GM12878 (cell line): ENCODE results near the gene MFSD6. TPM values are rescaled to one million over a fixed set of nuclear protein-coding genes. Genes with fewer than 3 reads are reported as not detected.

Experiments
- ATAC-seq: fragments of 200-7000 bp; cut with Tn5 transposase; 3 replicates; pipeline ENCODE4 v1.9.1; 2020; ENCODE audit warnings: mild to moderate bottlenecking, moderate library complexity
- BruUV-seq: library from RNA; stranded (reverse); fragments of 400-500 nt; replicated peaks from 2 replicates; lab custom pipeline; 2021; lab: Mats Ljungman, UMichigan
- CTCF ChIA-PET: fragments of 300-600 bp; sonication (Branson Sonifier 250); formaldehyde crosslinking; extraction: SDS; loops from one replicate; lab custom pipeline; 2021; ENCODE audit warnings: inconsistent platforms; lab: Yijun Ruan, JAX
- POLR2A ChIA-PET: fragments of 350-600 bp; formaldehyde crosslinking; extraction: SDS; loops from one replicate; lab custom pipeline; 2021; ENCODE audit warnings: inconsistent platforms; lab: Charles Lee
- RAD21 ChIA-PET: fragments of 300-600 bp; sonication (Branson Sonifier 250); formaldehyde crosslinking; loops from one replicate; lab custom pipeline; 2023; ENCODE audit warnings: antibody characterized with exemption; ENCODE audit not compliant: unreplicated experiment; lab: Charles Lee
- SMC1A ChIA-PET: fragments of 300-600 bp; sonication (Branson Sonifier 250); formaldehyde crosslinking; loops from one replicate; lab custom pipeline; 2023; ENCODE audit not compliant: unreplicated experiment, uncharacterized antibody; lab: Charles Lee
- DNase-seq: peaks from one replicate; pipeline ENCODE4 v3.0.0-alpha.2; 2011; ENCODE audit warnings: low read depth, low spot score
- FAIRE-seq: peaks from 3 replicates; lab custom pipeline; 2011; peaks lifted over from hg19 to GRCh38; lab: Jason Lieb, UNC
- H2AFZ ChIP-seq: 2 replicates; pipeline ENCODE4 v1.6.0; 2011; ENCODE audit warnings: low read depth, low read length, control low read depth; ENCODE audit not compliant: control insufficient read depth
- H3K27ac ChIP-seq: 2 replicates; pipeline ENCODE4 v1.5.1; 2011; ENCODE audit warnings: control low read depth; ENCODE audit not compliant: control insufficient read depth, insufficient read depth
- H3K27me3 ChIP-seq, 2 experiments: replicated peaks in 1 of 2; 2 replicates each; pipeline versions ENCODE4 v1.6.0 to v1.6.1; 2011; ENCODE audit warnings: low read length in 1 of 2; ENCODE audit not compliant: control insufficient read depth in 2 of 2, insufficient read depth in 2 of 2
- H3K36me3 ChIP-seq, 2 experiments: 2 replicates each; pipeline ENCODE4 v1.5.1; 2011; ENCODE audit warnings: low read length in 1 of 2; ENCODE audit not compliant: control insufficient read depth in 2 of 2, insufficient read depth in 2 of 2
- H3K4me1 ChIP-seq: 2 replicates; pipeline ENCODE4 v1.6.1; 2011; ENCODE audit warnings: mild to moderate bottlenecking, low read length, moderate library complexity, mixed read lengths; ENCODE audit not compliant: control insufficient read depth, insufficient read depth
- H3K4me2 ChIP-seq: 2 replicates; pipeline ENCODE4 v1.6.0; 2011; ENCODE audit warnings: control low read depth; ENCODE audit not compliant: control insufficient read depth, insufficient read depth
- H3K4me3 ChIP-seq: fragments of 200-600 bp; sonication (generic); 2 replicates; pipeline ENCODE4 v1.5.1; 2016
- H3K79me2 ChIP-seq: 2 replicates; pipeline ENCODE4 v1.6.0; 2011; ENCODE audit warnings: low read length; ENCODE audit not compliant: control insufficient read depth, insufficient read depth
- H3K9ac ChIP-seq: 2 replicates; pipeline ENCODE4 v1.8.0; 2011; ENCODE audit warnings: low read length, control low read depth, mixed read lengths; ENCODE audit not compliant: control insufficient read depth, insufficient read depth
- H3K9me3 ChIP-seq: replicated peaks from 3 replicates; pipeline ENCODE4 v1.5.1; 2011; ENCODE audit warnings: mild to moderate bottlenecking, low read length; ENCODE audit not compliant: control insufficient read depth, insufficient read depth
- H4K20me1 ChIP-seq: 2 replicates; pipeline ENCODE4 v1.6.0; 2011; ENCODE audit not compliant: control insufficient read depth, insufficient read depth
- BRCA1 ChIP-seq: IDR thresholded peaks from 2 replicates; pipeline ENCODE4 v1.6.1; 2011; ENCODE audit warnings: low read depth, low read length, improper control_type of control experiment
- CBX3 ChIP-seq: fragments of 200-600 bp; sonication (generic); IDR thresholded peaks from 2 replicates; pipeline ENCODE4 v1.6.1; 2016; ENCODE audit warnings: low read depth, borderline replicate concordance
- CEBPB ChIP-seq, 2 experiments: fragments of 150-350 bp in 1 of 2; IDR thresholded peaks; 2 replicates each; pipeline ENCODE4 v1.6.1; 2012 to 2014; ENCODE audit warnings: low read depth in 2 of 2, low read length in 2 of 2, borderline replicate concordance in 1 of 2, inconsistent platforms in 1 of 2
- CREB1 ChIP-seq: IDR thresholded peaks from 2 replicates; pipeline ENCODE4 v1.6.1; 2012; ENCODE audit warnings: low read depth, mild to moderate bottlenecking, inconsistent platforms
- ELK1 ChIP-seq: IDR thresholded peaks from 2 replicates; pipeline ENCODE4 v1.6.1; 2012; ENCODE audit warnings: low read depth, low read length, improper control_type of control experiment
- NFYA ChIP-seq: IDR thresholded peaks from 2 replicates; pipeline ENCODE4 v1.6.1; 2011; ENCODE audit warnings: low read depth, mild to moderate bottlenecking, low read length, improper control_type of control experiment, borderline replicate concordance
- NR2C1 ChIP-seq: fragments of 450-650 bp; IDR thresholded peaks from 2 replicates; pipeline ENCODE4 v1.6.1; 2017; ENCODE audit warnings: antibody characterized with exemption, mild to moderate bottlenecking, moderate library complexity
- TCF12 ChIP-seq: IDR thresholded peaks from 2 replicates; pipeline ENCODE4 v1.6.1; 2011; ENCODE audit warnings: low read depth, mild to moderate bottlenecking, low read length
- WGBS: methylation state at CpG from one replicate; pipeline ENCODE4 v1.1.6; 2016; ENCODE audit warnings: low lambda C conversion rate; ENCODE audit not compliant: insufficient replicate concordance, insufficient coverage; ENCODE audit errors: missing lambda C conversion rate; 5-methylcytosine and 5-hydroxymethylcytosine counted together
- in situ Hi-C: fragments of 300-500 bp; cut with MboI; formaldehyde crosslinking; loops from 9 replicates; pipeline ENCODE4 v1.14.3; 2018; ENCODE audit warnings: mixed read lengths
- intact Hi-C: fragments of 100-400 bp; cut with micrococcal nuclease; formaldehyde crosslinking; loops from one replicate; pipeline ENCODE4 v1.14.2; 2022; ENCODE audit not compliant: unreplicated experiment
- polyA plus RNA-seq, 11 experiments: library from polyadenylated mRNA; depleted of rRNA in 4 of 11; unstranded in 6 of 11; stranded (reverse) in 5 of 11; fragments of >200 nt; fragmentation: Nextera tagmentation in 4 of 11; fragmentation: Illumina TruSeq in 1 of 11; extraction: Ambion mirVana in 4 of 11; extraction: Trizol in 1 of 11; gene quantifications; 1 replicate in 1 of 11; 2 replicates in 10 of 11; pipeline versions ENCODE4 v1.2.1 to v1.2.3, GENCODE V29; 2011 to 2016; ENCODE audit warnings: inconsistent platforms in 2 of 11, missing spikeins in 2 of 11, low read depth in 1 of 11
- total RNA-seq, 4 experiments: library from RNA; depleted of rRNA in 3 of 4; stranded (reverse); fragments of >200 nt in 3 of 4; fragmentation: Illumina TruSeq in 1 of 4; extraction: Trizol in 1 of 4; gene quantifications; 2 replicates each; pipeline versions ENCODE4 v1.2.1 to v1.2.3, GENCODE V29; 2013 to 2021

MFSD6 gene
- total and polyA plus RNA-seq, 10 of the 15 experiments (the other 5 are each of a cell fraction or from before 2014, with no cell fraction given) = 6.7 to 42.6 (median 24.2) TPM

GRCh38 chr2:190462181-190462580 lies 54.0 kb downstream of the MFSD6 start:
- H3K27ac ChIP-seq = no peak overlapping the region
- ChIA-PET RAD21 (interaction anchor here (1.3 to 2.8 kb wide), 2 partner anchors 14 to 40 kb away, joined by 3 to 5 read pairs; no protein-coding TSS in a partner anchor), SMC1A (interaction anchor here (1.8 to 2.2 kb wide), 2 partner anchors 53 to 219 kb away, joined by 4 to 6 read pairs; no protein-coding TSS in a partner anchor), POLR2A (interaction anchor here (1.1 to 1.2 kb wide), 2 partner anchors 19 to 54 kb away, joined by 3 read pairs; no protein-coding TSS in a partner anchor), CTCF (interaction anchor here (2.1 kb wide), 1 partner anchor 118 kb away, joined by 4 read pairs; no protein-coding TSS in a partner anchor)
- in situ Hi-C loops = no loop called here
- no peak overlapping the region for H2AFZ ChIP-seq
- H3K4me2 ChIP-seq = no peak overlapping the region
- peaks cover 32% of the 10 kb centered on the region for H3K4me1 ChIP-seq
- no peaks in the 10 kb centered on the region for H4K20me1 ChIP-seq
- no peak overlapping the region for H3K9ac ChIP-seq
- no peaks in the 10 kb centered on the region; a peak in 2 of 4 replicates for H3K36me3 ChIP-seq
- 68% methylated on average over 2 of the region's 2 CpGs for WGBS
- H3K9me3 ChIP-seq = no peaks in the 10 kb centered on the region; the same call in 2 of the 3 replicates
- TF ChIP-seq CEBPB (IDR thresholded peaks at IDR 0.05; ENCODE audit: borderline replicate concordance in 1 of 2, low read depth in 2 of 2, low read length in 2 of 2) (no peak), NR2C1 (no peak), TCF12 (no peak), CBX3 (no peak), CREB1 (no peak), BRCA1 (no peak), ELK1 (no peak), NFYA (no peak)
- DNase-seq = no peak
- BruUV-seq = no TSS peak
- ATAC-seq = no peak
- H3K79me2 ChIP-seq = peaks cover 27% of the 10 kb centered on the region
- no peak overlapping the region for H3K4me3 ChIP-seq
- intact Hi-C loops = no loop called here
- no peaks in the 10 kb centered on the region for H3K27me3 ChIP-seq
- no peak for FAIRE-seq
